NCI-H748 treated with DMSO at 0.1 percent for 48 hours (cell line): ENCODE measurements around the gene SOCS3.

Source experiments
- DNase-seq: peaks from one replicate; lab custom pipeline; 2025; lab: John Stamatoyannopoulos, UW

Gene SOCS3

GRCh38 chr17:78390241-78391050 is 30.6 kb upstream of the SOCS3 start:
- no peak for DNase-seq

- no peak for DNase-seq
Observed at GRCh38 chr17:78387977-78388941, 28.4 kb upstream of the SOCS3 start.

DNA sequence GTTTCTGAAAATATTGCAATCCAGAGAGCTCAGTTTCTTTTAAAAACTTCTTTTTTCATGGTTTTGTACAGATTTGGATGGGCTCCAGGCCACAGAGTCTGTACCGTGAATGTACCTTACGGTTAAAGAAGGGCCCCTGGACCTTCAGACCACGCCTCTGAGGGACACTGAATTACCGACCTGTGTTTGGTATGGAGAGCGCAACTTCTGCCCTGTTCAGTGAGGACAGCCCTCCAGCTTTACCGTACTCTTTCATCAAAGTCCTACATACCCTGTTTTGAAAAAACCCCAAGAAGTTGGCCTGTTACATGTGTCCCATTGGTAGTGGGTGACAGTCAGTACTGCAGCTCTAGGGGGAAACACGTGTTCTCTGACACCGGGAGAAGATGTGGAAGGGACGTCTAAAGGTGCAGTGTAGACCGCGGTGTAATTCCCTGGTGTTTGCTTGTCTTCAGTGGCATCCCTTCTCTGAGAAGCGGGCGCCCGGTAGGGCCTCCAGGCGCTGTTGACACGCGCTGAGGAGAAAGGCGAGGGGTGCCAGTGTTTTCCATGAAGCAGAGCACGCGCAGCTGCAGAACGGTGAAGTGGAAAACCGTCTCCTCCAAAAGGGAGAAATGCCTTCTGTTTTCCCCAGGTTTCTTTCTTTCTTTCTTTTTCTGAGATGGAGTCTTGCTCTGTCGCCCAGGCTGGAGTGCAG is 24.8 kb upstream of the SOCS3 start:
- no peak for DNase-seq

- DNase-seq: no peak
Observed at GRCh38 chr17:78383725-78384471, 24.0 kb upstream of the SOCS3 start.

DNA sequence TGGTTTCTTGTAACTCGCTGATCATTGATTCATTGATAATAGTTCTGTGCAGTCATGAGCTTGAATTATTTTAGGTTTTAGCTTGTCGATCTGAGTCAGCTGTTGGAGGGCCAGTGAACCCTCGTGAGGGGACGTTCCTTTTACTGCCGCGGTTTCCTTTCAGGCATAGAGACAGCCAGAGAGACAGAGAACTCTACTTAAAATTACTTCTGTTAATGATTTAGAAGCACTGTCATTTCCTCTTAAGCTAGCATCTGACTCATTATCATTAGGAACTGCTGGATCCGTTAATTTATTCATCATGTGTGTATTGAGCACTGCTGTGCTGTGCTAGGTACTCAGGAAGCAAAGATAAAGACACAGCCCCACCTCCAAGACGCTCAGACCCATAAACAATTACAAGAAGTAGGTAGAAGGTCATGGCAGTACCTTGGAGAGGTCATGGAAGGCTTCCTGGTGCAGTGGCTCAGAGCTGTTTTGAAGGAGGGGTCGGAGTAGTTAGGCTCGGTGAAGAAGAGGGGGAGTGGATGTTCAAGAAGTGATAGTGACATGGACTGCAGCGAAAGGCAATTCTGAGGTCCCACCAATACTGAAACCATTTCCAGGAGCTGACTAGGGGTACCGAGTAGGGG is 21.8 kb upstream of the SOCS3 start:
- DNase-seq: no peak

- DNase-seq: no peak
Observed at GRCh38 chr17:78380370-78380769, 20.5 kb upstream of the SOCS3 start.

- DNase-seq: no peak
Observed at GRCh38 chr17:78379131-78379491, 19.2 kb upstream of the SOCS3 start.

DNA sequence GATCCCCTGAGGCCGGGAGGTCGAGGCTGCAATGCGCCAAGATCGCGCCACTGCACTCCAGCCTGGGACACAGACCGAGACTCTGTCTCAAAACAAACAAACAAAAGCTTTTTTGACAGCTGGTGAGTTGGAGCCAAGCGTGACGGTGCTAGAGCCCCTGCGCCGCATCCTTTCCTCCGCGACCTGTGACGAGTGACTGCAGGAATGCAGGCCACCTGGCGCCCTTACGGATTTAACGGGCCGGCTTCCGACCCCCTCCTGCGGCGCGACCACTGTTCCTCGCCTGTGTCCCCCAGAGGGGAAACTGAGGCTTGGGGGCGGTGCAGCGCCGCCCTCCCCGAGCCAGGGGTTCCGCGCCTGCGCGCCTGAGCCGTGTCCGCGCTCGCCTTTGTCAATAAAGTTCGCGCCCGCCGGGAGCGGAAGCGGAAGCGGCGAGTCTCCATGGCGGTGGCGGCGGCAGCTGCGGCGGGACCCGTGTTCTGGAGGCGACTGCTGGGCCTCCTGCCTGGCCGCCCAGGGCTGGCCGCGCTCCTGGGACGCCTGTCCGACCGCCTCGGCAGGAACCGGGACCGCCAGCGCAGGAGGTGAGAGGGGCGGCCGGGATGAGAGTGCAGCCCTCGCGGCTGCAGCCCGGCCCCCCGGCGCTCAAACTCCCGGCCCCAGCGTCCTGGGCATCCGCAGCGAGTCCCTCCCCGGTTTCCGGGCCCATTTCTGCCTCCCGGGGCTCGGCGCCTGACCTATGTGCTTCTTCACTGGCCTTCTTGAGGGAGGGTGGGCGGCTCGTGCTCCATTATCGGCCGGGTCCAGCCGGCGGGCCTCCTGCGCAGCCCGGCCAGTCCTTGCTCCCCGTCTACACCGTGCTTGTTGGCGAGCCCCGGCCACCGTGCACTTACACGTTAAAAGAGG is 18.6 kb upstream of the SOCS3 start, which contains the start of gene PGS1:
Gene PGS1 (plus strand): TSS at position 425 of the 906 bp plus-strand sequence. CDS start 17 bp downstream, at position 442.
- DNase-seq: peak; percentile 18

- DNase-seq: no peak
Observed at GRCh38 chr17:78377858-78378224, 18.0 kb upstream of the SOCS3 start.

DNA sequence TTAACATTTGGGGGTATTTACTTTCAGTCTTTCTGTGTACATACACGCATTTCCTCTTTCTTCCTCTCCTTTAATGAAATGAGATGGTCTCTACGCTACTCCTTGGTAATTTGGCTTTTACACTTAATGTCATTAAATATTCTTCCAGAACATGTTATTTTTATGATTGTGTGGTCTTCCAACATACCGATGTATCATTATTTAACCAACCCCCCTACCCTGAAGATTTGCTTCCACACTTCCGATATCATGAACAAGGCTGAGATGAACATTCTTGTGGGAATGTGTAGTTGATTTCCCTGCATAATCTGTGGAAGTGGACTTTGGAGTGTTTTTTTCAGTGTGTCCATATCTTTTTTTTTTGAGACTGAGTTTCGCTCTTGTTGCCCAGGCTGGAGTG is 16.3 kb upstream of the SOCS3 start:
- no peak for DNase-seq

DNA sequence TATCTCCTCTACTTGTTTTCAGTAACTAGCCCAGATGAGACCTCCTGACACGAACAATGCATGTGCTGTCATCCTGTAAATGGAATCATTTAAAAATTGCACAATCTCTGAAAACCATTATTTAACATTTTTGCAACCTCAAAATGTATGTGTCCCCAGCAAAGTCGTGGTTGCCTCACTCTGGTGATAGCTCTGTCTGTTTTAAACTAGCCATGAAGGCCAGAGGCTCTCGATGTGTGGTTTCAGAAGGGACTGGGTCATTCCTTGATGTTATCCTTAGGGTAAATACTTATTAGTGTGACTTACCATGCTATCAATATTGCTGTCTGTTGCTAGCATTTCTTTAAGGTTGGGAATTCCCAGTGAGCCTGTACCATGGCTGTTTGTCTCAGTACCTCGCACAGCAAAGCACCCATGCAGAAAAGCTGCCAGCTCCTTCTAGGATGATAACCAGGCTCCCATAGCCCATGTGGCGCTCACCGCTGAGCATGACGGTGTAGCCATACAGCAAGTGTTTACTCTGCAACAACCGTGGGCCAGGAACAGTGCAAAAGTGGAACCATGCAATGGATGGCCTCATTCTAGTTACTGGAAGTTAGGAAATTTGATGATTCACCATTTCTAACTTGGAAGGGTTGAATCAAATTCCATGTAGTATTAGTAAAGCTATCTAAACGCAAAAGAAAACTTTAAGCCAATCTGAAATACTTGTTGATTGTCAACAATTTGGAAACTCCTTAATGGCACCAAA is 15.7 kb upstream of the SOCS3 start:
- DNase-seq: no peak

- DNase-seq: no peak
Observed at GRCh38 chr17:78374631-78375274, 14.9 kb upstream of the SOCS3 start.

DNA sequence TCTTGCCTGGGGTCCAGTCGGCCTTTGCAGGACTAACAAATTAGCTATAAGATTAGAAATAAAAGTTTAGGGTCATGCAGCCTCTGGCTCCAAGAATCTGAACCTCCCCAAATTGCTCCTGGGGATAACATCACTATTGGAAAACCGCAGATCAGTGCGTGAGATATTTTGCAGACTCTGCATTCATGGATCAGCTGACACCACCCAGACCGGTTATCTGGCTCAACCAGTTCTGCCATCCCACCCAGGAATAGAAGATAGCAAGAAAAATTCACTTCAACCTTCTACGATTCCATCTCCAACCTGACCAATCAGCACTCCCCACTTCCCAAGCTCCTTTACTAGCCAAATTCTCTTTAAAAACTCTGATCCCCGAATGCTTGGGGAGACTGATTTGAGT is 14.3 kb upstream of the SOCS3 start:
- no peak for DNase-seq

- DNase-seq: no peak
Observed at GRCh38 chr17:78372841-78373240, 13.0 kb upstream of the SOCS3 start.

GRCh38 chr17:78371056-78371455 is 11.2 kb upstream of the SOCS3 start:
- DNase-seq: no peak

DNA sequence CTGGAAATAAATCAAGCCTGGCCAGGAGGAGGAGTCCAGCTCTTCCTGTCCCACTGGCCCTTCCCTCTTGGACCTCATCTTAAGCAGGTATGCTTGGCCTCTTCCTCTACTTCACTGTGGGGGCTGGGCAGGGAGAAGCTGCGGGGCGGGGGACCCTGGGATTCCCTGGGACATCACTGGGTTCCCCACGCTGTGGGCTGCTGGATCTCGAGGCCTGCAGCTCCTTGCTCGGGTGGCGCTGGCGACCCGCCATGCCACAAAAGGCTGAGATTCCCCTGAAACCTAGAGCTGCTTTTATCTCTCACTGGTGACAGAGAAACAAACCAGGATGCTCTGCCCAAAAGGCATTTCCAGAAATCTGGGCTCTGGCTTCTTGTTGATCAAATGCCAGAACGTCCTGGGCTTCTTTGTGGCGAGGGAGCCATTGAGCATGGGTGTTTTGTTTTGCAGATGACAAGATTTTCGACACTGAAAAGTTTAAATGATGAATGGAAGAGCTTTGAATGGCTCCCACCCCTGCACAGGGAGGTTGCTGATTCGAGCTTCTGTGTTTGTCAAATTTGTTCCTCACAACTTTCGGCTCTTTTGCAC is 10.0 kb upstream of the SOCS3 start:
- no peak for DNase-seq

GRCh38 chr17:78368854-78369495 is 9.1 kb upstream of the SOCS3 start:
- no peak for DNase-seq

DNA sequence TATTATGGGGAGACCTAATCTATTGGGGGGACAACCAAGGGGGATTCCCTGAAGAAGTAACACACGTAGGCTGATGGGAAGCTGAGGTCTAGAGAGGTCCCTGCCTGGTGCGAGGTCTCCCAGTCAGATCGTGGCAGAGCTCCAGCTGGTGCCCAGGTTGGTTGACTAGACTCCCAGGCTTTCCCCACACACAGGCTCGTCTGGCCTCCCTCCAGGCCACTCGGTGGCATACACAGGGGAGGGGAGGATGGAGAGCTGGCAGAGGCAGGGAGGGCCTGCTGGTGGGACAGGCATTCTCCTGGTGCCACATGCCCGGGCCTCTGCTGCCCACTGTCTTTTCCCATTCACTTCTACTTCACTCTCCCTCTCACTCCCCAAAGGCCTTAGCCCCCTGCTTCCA is 8.5 kb upstream of the SOCS3 start:
- no peak for DNase-seq
